H9 (cell line): Measurements from ENCODE around the gene MARF1. TPM values are rescaled to one million over a fixed set of nuclear protein-coding genes. Genes with fewer than 3 reads are reported as not detected.

Source experiments
- DNase-seq: peaks from one replicate; pipeline ENCODE4 v3.0.0-alpha.2; 2017
- H2AFZ ChIP-seq: one replicate; pipeline ENCODE4 v1.6.1; 2013; ENCODE audit warnings: mild to moderate bottlenecking, low read length, control low read depth, moderate library complexity
- H2AK5ac ChIP-seq: 2 replicates; pipeline ENCODE4 v1.6.1; 2013; ENCODE audit warnings: low read length, control low read depth, mixed read lengths; ENCODE audit not compliant: insufficient read length
- H2BK120ac ChIP-seq: one replicate; pipeline ENCODE4 v1.6.1; 2013; ENCODE audit warnings: low read depth, mild to moderate bottlenecking, low read length, control low read depth, inconsistent platforms; ENCODE audit not compliant: poor library complexity, severe bottlenecking
- H2BK12ac ChIP-seq: 2 replicates; pipeline ENCODE4 v1.6.1; 2013; ENCODE audit warnings: low read length, control low read depth, mixed read lengths, low read depth; ENCODE audit not compliant: insufficient read length
- H2BK15ac ChIP-seq: 2 replicates; pipeline ENCODE4 v1.6.1; 2013; ENCODE audit warnings: low read depth, low read length, control low read depth
- H2BK20ac ChIP-seq: one replicate; pipeline ENCODE4 v1.6.1; 2013; ENCODE audit warnings: low read depth, mild to moderate bottlenecking, low read length, control low read depth, inconsistent platforms; ENCODE audit not compliant: poor library complexity, severe bottlenecking
- H2BK5ac ChIP-seq: 2 replicates; pipeline ENCODE4 v1.6.1; 2013; ENCODE audit warnings: low read length, control low read depth, mixed read lengths; ENCODE audit not compliant: insufficient read length
- H3K14ac ChIP-seq: 2 replicates; pipeline ENCODE4 v1.6.1; 2013; ENCODE audit warnings: low read length, control low read depth; ENCODE audit not compliant: insufficient read depth
- H3K18ac ChIP-seq: 2 replicates; pipeline ENCODE4 v1.6.1; 2013; ENCODE audit warnings: low read depth, mild to moderate bottlenecking, mixed read lengths, low read length, control low read depth; ENCODE audit not compliant: insufficient read length
- H3K23ac ChIP-seq: 2 replicates; pipeline ENCODE4 v1.6.1; 2013; ENCODE audit warnings: low read length, control low read depth, mixed read lengths, low read depth; ENCODE audit not compliant: insufficient read length
- H3K23me2 ChIP-seq: 2 replicates; pipeline ENCODE4 v1.6.1; 2013; ENCODE audit warnings: low read depth, mild to moderate bottlenecking, mixed read lengths, low read length, control low read depth; ENCODE audit not compliant: insufficient read length, poor library complexity, severe bottlenecking
- H3K27ac ChIP-seq: 2 replicates; pipeline ENCODE4 v1.5.1; 2013; ENCODE audit warnings: low read length, control low read depth, mixed read lengths, low read depth; ENCODE audit not compliant: insufficient read length
- H3K27me3 ChIP-seq: 2 replicates; pipeline ENCODE4 v1.6.1; 2013; ENCODE audit warnings: low read length, control low read depth, inconsistent platforms; ENCODE audit not compliant: insufficient read depth
- H3K4ac ChIP-seq: 2 replicates; pipeline ENCODE4 v1.6.1; 2013; ENCODE audit warnings: low read depth, mild to moderate bottlenecking, control low read depth, inconsistent platforms, low read length, moderate library complexity
- H3K4me1 ChIP-seq: 2 replicates; pipeline ENCODE4 v1.6.1; 2013; ENCODE audit warnings: low read length, control low read depth, inconsistent platforms; ENCODE audit not compliant: insufficient read depth
- H3K4me2 ChIP-seq: 2 replicates; pipeline ENCODE4 v1.6.1; 2013; ENCODE audit warnings: low read length, control low read depth, mixed read lengths; ENCODE audit not compliant: insufficient read length, insufficient read depth
- H3K56ac ChIP-seq: 2 replicates; pipeline ENCODE4 v1.6.1; 2013; ENCODE audit warnings: low read depth, mild to moderate bottlenecking, mixed read lengths, low read length, control low read depth; ENCODE audit not compliant: insufficient read length
- H3K79me1 ChIP-seq: 2 replicates; pipeline ENCODE4 v1.6.1; 2013; ENCODE audit warnings: low read depth, mild to moderate bottlenecking, moderate library complexity, low read length, control low read depth, inconsistent platforms; ENCODE audit not compliant: insufficient read depth, poor library complexity, severe bottlenecking
- H3K79me2 ChIP-seq: 2 replicates; pipeline ENCODE4 v1.6.1; 2013; ENCODE audit warnings: low read length, control low read depth, inconsistent platforms; ENCODE audit not compliant: insufficient read depth
- H3K9ac ChIP-seq: 2 replicates; pipeline ENCODE4 v1.6.1; 2013; ENCODE audit warnings: low read length, control low read depth, mixed read lengths; ENCODE audit not compliant: insufficient read length; ENCODE audit errors: extremely low read depth
- H3K9me3 ChIP-seq: one replicate; pipeline ENCODE4 v1.6.1; 2013; ENCODE audit warnings: low read depth, low read length, inconsistent platforms; ENCODE audit not compliant: control insufficient read depth
- H3T11ph ChIP-seq: one replicate; pipeline ENCODE4 v1.6.1; 2013; ENCODE audit warnings: mild to moderate bottlenecking, low read length, control low read depth, inconsistent platforms
- H4K20me1 ChIP-seq: one replicate; pipeline ENCODE4 v1.6.1; 2013; ENCODE audit not compliant: control insufficient read depth, insufficient read length, insufficient read depth
- H4K5ac ChIP-seq: 2 replicates; pipeline ENCODE4 v1.6.1; 2013; ENCODE audit warnings: low read depth, mild to moderate bottlenecking, mixed read lengths, low read length, control low read depth; ENCODE audit not compliant: insufficient read length
- H4K8ac ChIP-seq: replicated peaks from 2 replicates; pipeline ENCODE4 v1.6.1; 2013; ENCODE audit warnings: low read length, control low read depth, mixed read lengths, low read depth; ENCODE audit not compliant: insufficient read length
- H4K91ac ChIP-seq: 2 replicates; pipeline ENCODE4 v1.6.1; 2013; ENCODE audit warnings: low read depth, mild to moderate bottlenecking, moderate library complexity, mixed read lengths, low read length, control low read depth; ENCODE audit not compliant: insufficient read length
- H3K27ac Mint-ChIP-seq, 3 experiments: 2 replicates in 2 of 3; 3 replicates in 1 of 3; pipeline ENCODE4 v1.8.0; 2020 to 2021; ENCODE audit warnings: mixed read lengths in 3 of 3, mild to moderate bottlenecking in 1 of 3, moderate library complexity in 1 of 3
- H3K27me3 Mint-ChIP-seq: 2 replicates; pipeline ENCODE4 v1.8.0; 2021; ENCODE audit warnings: low read depth, mild to moderate bottlenecking, moderate library complexity, mixed read lengths
- H3K36me3 Mint-ChIP-seq, 3 experiments: 2 replicates in 2 of 3; 3 replicates in 1 of 3; pipeline ENCODE4 v1.8.0; 2020 to 2021; ENCODE audit warnings: low read depth in 3 of 3, mixed read lengths in 3 of 3; ENCODE audit not compliant: insufficient read depth in 1 of 3
- H3K4me1 Mint-ChIP-seq, 2 experiments: 2 replicates each; pipeline ENCODE4 v1.8.0; 2020; ENCODE audit warnings: mixed read lengths in 2 of 2
- H3K4me3 Mint-ChIP-seq, 2 experiments: 2 replicates in 1 of 2; 3 replicates in 1 of 2; pipeline ENCODE4 v1.8.0; 2020 to 2021; ENCODE audit warnings: mild to moderate bottlenecking in 2 of 2, mixed read lengths in 2 of 2, moderate library complexity in 1 of 2
- H3K9me3 Mint-ChIP-seq, 2 experiments: 2 replicates in 1 of 2; 3 replicates in 1 of 2; pipeline ENCODE4 v1.8.0; 2020; ENCODE audit warnings: mild to moderate bottlenecking in 2 of 2, mixed read lengths in 2 of 2, moderate library complexity in 1 of 2
- CTCF ChIP-seq: fragments of 200-600 bp; sonication (generic); conservative IDR thresholded peaks from 3 replicates; pipeline ENCODE4 v1.8.0; 2021; ENCODE audit warnings: antibody characterized with exemption, mild to moderate bottlenecking
- WGBS: extraction: QIAGEN DNeasy Blood & Tissue Kit; methylation state at CpG from one replicate; pipeline ENCODE4 v1.1.7; 2013; ENCODE audit warnings: missing lambda C conversion rate, low lambda C conversion rate, mixed read lengths; ENCODE audit not compliant: insufficient read length; ENCODE audit errors: extremely low coverage; 5-methylcytosine and 5-hydroxymethylcytosine counted together
- total RNA-seq: library from RNA; stranded (reverse); gene quantifications from 2 replicates; pipeline ENCODE4 v1.2.1, GENCODE V29; 2021

Gene MARF1
- total RNA-seq, 1 experiment from 2014 or later: 23.3 TPM

GRCh38 chr16:15648135-15648730, 5.3 kb upstream of the MARF1 start:
- WGBS: no CpG with 5 or more reads among the region's 9 CpGs
- H2BK12ac ChIP-seq: no peak overlapping the region
- no peaks in the 10 kb centered on the region for H3K79me2 ChIP-seq
- no peak overlapping the region for H3K9ac ChIP-seq
- no peak for DNase-seq
- H2BK5ac ChIP-seq: no peak overlapping the region
- H3K9me3 ChIP-seq: no peaks in the 10 kb centered on the region
- H3K4me1 ChIP-seq: no peaks in the 10 kb centered on the region
- no peak overlapping the region for H3K4me2 ChIP-seq
- H3K18ac ChIP-seq: no peak overlapping the region
- H2AK5ac ChIP-seq: no peak overlapping the region
- H3K79me1 ChIP-seq: peaks cover 8% of the 10 kb centered on the region
- H3K4ac ChIP-seq: no peak overlapping the region
- H3K27ac ChIP-seq: no peak overlapping the region
- TF ChIP-seq CTCF: no peak
- Mint-ChIP-seq H3K36me3 (peaks cover 0 to 9% (median 4%) of the 10 kb centered on the region in 3 experiments; a peak in 4 of 7 replicates), H3K9me3 (0 out of 5 replicates have a peak, but pooled peaks cover 0 to 2% of the 10 kb centered on the region in 2 experiments), H3K4me3 (no peak overlapping the region), H3K27me3 (no peaks in the 10 kb centered on the region), H3K27ac (no peak overlapping the region), H3K4me1 (peaks cover 14 to 17% of the 10 kb centered on the region in 2 experiments)
- no peak overlapping the region for H4K8ac ChIP-seq
- no peak overlapping the region for H3K23ac ChIP-seq
- H2AFZ ChIP-seq: no peak overlapping the region
- no peak overlapping the region for H2BK15ac ChIP-seq
- H3T11ph ChIP-seq: no peak overlapping the region
- no peak overlapping the region for H3K56ac ChIP-seq
- no peak overlapping the region for H4K5ac ChIP-seq
- H2BK120ac ChIP-seq: no peak overlapping the region
- H3K27me3 ChIP-seq: no peaks in the 10 kb centered on the region
- H3K23me2 ChIP-seq: peaks cover 9% of the 10 kb centered on the region
- no peak overlapping the region for H2BK20ac ChIP-seq
- H4K20me1 ChIP-seq: peaks cover 2% of the 10 kb centered on the region
- H3K14ac ChIP-seq: no peak overlapping the region
- H4K91ac ChIP-seq: no peak overlapping the region
